ENCODE measurements around the gene PAH.

PAH gene

DNA sequence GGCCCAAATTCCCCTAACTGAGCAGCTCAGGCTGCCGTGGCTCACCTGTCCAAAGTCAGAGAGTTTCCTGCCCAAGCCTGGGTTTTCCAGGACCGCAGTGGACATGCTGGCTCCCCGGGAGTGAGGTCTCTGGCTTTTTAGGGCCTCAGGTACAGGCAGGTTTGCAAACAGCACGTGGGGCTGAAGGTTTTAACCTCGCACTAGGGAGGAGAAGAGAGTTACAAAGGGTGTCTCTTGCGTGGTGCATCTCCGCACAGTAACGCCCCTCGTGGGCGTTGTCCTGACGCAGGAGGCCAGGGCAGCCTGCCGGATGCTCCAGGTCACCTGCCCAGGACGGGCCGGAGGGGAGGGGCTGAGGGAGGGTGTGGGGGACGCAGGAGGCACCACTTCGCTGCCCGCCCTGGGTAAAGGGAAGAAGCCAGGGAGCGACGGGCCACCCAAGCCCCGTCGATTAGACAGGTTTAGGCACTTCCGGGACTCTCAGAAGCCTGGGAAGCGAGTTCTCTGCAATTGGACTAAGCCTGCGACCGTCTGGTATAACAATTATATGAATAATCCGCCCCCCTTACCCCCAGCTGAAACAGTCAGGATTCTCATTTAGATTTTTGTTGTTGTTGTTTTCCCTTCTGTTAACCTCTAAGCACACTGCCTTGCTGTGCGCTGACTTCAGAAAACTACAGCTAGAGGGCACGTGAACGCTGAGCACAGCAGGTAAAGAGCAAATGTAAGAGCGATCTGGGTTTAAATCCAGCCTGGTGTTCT lies at the start of gene PAH:
TSS of gene PAH (minus strand) at position 219 of the 762 bp plus-strand sequence. CDS start at position 105, 114 bp downstream.
- no peak for DNase-seq (ENCODE audit: low read depth)

DNA sequence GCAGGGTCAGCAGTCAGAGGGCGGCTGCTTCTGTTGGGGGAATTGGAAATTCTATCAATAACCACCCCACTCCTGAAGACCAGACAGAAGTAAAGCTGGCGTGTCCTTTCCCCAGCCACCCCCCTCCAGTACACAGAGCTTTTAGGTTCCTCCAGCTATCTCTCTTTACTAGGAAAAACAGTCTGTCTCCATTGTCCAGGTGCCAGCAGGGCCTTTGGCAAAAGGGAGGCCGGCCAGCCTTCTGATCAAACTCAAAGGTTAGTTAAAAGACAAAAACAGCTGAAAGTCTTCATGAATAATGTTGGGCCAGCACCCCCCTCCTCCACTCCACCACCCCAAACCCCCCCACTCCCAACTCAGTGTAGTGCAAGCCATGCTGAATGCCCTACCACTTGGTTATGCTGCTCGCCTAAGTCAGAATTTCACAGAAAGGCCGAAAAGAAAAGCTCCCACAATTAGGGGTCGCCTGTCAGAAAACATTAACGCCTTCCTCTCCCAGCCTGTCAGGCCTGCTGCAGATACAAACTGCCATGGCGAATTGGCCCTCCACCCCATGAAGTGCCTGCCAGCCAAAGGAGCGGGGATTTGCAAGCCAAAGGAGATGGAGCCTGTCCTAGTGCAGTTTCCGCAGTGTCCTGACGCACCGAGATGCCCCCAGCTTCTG lies 49.3 kb upstream of the PAH start:
- DNase-seq (ENCODE audit: low read depth) = no peak

DNA sequence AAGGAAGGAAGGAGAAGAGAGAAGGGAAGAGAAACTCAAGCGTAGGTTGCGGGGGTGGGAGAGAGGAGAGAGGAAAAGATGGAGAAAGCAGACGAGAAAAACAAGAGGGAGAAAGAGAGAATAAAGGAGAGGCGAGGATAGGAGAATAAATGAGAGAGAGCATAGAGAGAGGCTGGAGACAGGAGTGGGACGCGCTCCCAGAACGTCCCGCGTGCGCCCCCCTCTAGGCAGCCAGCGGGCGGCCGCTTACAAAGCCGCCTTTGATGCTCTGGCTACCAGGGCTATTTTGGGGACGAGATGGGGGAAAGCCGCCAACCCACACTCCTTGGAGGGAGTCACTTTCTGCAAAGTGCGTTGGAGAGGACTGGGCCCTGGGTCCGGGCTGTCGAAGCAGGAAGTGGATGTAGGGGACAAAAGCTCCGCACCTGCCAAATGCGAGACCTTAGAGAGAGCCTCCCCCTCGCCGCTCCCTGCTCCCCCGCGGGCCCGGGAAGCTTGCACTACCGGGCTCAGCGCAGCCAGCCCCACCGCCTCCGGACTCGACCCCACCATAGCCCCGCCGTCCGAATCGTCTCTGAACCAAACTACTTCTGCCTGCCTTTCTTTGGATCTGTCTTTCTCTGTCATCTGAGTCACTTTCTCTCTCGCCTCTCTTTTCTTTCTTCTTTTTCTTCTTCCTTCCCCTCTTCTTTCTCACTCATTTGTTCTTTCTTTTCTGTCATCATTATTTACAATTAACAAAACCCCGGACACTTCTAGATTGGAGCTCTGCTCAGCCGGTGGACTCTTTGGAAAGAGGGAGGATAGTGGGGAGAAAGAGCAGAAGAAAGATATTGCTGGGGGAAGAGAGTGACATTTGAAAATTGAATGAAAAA lies 48.5 kb upstream of the PAH start:
- DNase-seq (ENCODE audit: low read depth) = no peak

DNA sequence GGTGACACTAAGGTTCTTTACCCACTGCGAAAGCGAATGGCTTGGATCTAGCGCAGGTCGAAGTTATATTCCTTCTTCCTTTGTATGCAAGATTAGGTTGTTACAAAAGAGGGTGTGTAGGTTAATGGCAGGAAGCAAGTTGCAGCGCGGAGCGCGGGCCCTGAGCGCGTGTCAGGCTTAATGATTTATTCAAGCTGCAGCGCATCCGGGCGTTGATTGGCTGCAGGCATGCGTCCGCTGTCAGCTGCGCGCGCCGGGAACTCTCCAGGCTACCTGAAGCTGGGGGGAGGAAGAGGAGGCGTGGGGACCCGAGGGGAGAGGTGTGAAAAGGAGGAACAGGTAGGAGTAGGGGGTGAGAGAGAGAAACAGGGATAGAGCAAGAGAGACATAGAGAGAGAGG lies 47.8 kb upstream of the PAH start:
- no peak for DNase-seq (ENCODE audit: low read depth)

DNA sequence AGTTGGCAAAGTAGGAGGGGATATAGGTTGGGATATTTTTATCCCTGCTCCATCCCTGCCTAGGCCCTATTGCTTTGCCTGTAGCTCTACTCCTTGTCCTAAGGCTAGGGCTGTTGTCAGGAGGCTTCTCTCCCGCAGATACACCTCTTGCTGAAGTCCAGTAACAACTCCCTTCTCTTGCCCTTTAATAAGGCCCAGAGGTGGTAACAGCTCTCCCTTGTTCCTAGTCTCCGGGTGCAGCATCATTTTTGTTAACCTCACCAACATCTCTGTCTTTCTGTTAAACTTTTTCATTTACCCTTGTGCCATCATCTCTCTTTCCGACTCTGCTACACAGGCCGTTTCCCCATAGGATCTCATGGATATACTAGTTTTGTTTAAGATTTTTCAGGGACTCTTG lies 46.8 kb upstream of the PAH start:
- DNase-seq (ENCODE audit: low read depth) = no peak

DNA sequence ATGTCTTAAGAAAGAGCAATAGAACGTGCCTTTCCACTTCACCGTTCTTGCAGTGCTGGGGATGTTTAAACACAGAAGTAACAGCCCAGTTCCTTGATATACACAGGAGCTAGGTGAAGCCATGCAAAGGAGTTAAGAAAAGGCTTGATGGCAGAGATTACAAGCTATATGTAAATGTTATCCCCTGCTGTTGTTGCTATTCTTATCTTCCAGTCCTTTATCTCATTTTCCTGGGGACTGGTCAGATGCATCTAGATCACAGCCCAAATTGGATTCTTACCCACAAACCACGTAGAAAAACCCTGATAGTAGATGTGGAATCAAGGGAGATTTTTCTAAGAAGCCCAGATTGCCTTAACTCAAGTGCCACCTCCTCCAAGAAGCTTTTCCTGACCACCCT lies 45.9 kb upstream of the PAH start:
- no peak for DNase-seq (ENCODE audit: low read depth)

DNA sequence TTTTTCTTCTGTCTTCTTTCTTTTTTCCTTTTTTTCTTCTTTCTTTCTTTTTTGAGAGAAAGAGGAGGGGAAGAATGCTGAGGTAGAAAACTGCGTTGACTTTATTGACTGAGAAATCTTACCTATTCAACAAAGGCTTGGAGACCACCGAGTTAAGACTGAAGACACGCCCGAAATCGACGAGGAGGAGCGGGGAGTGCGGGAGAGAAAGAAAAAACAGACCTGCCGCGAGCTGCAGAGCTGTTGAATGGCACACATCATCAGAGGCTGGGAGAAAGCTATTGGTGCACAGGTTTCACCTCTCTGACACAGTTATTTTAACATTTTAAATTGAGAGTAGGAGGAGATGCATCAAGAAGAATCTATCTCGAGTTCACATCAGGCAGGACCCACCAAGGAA lies 45.5 kb upstream of the PAH start:
- no peak for DNase-seq (ENCODE audit: low read depth)

DNA sequence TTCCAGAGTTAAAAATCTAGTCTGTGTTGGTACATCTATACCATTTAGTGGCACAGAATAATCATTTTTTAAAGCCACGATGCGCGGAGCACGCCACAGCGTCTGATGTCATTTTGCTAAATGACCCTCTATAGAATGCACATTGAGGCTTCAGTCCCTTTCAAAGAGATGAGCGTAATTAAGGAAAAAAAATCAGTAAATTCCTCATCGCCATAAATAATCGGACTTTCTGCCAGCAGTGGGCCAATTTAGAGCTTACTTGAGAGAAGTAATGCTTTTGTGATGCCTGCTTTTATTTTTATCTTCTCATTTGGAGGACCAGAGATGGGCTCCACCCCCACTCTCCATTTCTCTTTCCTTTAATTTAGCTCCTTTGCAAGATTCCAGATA lies 44.4 kb upstream of the PAH start:
- DNase-seq (ENCODE audit: low read depth) = no peak

DNA sequence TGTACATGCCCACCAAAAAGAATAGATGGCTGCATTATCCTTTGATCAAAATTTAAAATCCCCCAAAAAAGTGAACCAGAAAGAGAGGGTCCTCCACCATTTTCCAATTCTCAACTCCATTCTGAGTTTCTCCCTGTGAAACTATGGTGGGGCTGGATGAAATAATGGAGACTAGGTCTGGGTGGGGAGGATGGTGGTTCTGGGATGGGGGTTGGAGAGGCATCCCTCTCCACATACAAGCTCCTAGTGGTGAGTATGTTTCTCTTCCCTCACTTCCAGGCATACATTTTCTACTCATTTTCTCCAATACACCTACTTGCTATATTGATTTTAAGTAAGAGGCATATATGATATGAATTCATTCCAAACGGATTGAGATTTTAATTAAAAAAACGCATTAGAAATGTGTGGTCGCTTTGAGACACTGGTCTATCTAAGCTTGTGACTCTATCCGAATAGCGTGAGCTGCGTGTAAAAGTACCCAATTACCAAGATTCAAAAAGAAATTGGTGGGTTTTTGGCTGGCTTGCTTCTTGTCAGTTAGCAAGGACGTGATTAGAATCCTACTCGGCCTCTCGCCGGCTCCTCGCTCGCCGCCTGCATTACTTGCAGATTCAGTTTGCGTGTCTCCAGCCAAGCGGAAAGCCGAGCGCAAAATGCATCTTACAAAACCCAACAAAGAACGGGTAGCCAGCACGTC lies 43.9 kb upstream of the PAH start:
- no peak for DNase-seq (ENCODE audit: low read depth)

DNA sequence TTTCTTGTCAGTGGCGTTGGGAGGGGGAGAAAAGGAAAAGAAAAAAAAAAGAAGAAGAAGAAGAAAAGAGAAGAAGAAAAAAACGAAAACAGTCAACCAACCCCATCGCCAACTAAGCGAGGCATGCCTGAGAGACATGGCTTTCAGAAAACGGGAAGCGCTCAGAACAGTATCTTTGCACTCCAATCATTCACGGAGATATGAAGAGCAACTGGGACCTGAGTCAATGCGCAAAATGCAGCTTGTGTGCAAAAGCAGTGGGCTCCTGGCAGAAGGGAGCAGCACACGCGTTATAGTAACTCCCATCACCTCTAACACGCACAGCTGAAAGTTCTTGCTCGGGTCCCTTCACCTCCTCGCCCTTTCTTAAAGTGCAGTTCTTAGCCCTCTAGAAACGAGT lies 42.3 kb upstream of the PAH start:
- no peak for DNase-seq (ENCODE audit: low read depth)

DNA sequence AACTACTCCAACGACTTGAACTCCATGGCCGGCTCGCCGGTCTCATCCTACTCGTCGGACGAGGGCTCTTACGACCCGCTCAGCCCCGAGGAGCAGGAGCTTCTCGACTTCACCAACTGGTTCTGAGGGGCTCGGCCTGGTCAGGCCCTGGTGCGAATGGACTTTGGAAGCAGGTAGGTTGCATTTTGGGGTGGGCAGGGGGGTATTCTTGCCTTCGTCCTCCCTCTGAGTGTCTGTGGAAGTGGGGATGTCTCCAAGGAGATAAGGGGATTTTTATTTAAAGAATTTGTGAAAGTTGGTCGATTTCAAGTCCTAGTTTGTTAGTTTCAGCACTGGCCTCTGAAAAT lies 41.8 kb upstream of the PAH start:
- no peak for DNase-seq (ENCODE audit: low read depth)

DNA sequence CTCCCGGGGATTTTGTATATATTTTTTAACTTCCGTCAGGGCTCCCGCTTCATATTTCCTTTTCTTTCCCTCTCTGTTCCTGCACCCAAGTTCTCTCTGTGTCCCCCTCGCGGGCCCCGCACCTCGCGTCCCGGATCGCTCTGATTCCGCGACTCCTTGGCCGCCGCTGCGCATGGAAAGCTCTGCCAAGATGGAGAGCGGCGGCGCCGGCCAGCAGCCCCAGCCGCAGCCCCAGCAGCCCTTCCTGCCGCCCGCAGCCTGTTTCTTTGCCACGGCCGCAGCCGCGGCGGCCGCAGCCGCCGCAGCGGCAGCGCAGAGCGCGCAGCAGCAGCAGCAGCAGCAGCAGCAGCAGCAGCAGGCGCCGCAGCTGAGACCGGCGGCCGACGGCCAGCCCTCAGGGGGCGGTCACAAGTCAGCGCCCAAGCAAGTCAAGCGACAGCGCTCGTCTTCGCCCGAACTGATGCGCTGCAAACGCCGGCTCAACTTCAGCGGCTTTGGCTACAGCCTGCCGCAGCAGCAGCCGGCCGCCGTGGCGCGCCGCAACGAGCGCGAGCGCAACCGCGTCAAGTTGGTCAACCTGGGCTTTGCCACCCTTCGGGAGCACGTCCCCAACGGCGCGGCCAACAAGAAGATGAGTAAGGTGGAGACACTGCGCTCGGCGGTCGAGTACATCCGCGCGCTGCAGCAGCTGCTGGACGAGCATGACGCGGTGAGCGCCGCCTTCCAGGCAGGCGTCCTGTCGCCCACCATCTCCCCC lies 41.2 kb upstream of the PAH start:
- DNase-seq (ENCODE audit: low read depth) = no peak

DNA sequence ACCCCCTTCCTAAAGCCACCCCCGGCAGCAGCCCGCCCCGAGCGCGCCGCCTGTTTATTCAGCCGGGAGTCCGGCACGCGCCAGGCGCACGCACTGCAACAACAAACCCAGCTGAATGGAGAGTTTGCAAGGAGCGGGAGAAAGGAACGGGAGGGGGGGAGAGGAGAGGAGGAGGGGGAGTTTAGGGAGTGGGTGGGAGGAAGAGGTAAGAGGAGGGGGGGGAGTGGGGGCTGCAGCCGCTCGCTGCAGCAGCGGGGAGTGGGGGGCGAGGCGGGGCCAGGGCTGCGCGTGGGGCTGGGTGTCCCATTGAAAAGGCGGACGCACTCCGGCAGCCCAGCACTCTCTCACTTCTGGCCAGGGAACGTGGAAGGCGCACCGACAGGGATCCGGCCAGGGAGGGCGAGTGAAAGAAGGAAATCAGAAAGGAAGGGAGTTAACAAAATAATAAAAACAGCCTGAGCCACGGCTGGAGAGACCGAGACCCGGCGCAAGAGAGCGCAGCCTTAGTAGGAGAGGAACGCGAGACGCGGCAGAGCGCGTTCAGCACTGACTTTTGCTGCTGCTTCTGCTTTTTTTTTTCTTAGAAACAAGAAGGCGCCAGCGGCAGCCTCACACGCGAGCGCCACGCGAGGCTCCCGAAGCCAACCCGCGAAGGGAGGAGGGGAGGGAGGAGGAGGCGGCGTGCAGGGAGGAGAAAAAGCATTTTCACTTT lies 40.5 kb upstream of the PAH start, which contains the start of gene ASCL1:
TSS of gene ASCL1 (plus strand) at position 336 of the 712 bp plus-strand sequence. CDS start 571 bp downstream, outside the sequence.
- no peak for DNase-seq (ENCODE audit: low read depth)

DNA sequence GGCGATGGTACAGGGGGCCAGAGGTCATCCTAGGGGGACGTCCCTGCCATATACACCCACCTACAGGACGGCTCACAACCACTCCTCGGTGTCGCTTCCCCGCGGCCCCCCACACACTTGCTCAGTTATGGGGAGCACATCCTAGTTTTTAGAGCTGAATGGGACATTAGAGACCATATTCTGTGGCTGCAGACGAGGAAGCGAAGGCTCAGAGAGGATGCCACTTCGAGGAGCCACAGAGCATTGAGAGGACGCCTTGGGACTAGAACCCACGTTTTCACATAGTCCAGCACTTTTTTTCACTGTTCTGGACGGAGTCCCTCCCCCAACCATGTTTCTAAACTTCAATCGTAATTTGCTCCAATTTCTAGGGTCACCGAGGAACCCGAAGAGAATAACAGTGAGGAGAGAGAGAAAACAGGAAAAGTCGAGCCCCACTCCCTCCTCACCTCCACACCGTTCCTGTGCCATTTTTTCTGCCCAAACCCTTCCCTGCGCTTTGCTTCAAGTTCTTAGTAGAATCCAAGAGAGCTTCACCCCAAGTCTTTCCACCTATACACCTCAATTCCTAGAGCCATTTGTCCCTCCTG lies 39.8 kb upstream of the PAH start:
- no peak for DNase-seq (ENCODE audit: low read depth)

DNA sequence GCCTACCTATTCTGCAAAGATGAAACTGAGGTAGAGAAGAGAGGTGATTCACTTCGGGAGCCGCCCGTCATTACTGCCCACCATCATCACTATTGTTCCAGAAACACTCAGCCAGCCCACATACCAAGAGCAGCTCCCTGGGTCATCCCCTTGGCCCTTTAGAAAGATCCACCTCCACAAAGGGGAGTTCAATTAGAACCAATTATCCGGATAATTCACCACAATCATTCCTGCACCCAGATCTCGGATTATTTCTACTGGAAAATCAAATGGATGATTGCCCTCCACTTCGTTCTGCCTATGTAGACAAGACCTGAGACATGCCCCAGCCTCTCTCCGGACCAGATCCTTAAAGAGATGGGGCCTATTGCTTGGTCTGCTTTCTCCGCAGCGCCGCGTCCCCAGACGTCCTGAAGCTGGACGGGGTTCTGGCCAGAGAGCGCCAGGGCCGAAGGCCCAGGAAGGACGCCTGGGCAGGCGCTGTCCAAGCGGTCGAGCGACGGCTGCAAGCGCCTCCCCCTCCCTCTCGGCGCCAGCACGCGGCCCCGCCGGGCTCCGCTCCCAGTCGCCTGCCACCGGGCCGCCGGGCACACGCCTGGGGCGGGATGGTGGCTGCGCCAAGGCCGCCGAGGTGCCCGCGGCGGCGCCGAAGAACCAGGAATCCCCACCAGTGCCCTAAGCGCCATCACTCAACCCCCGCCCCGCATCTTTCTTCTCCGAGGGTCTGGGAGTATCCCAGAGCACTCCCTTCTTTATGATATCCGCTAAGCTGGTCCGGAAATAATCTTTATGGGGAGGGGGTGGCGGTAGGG lies 39.1 kb upstream of the PAH start:
- no peak for DNase-seq (ENCODE audit: low read depth)

DNA sequence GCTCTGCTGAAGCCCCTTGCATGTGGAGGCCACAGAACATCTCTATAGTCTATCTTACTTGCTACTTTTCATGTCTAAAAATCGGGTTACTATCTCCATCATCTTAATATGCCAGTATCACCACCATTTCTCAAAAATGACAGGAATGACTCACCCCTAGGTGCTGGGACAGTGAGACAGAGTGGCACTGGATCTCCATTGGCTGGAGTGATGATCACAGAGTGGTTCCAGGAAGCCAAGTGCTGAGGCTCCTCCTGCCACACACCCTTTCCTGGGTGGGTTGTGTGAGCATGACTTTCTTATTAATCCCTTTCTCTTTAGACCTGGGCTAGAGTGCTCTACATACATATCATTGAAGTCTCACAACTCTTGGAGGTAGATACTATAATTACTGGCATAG lies 37.1 kb upstream of the PAH start:
- no peak for DNase-seq (ENCODE audit: low read depth)

DNA sequence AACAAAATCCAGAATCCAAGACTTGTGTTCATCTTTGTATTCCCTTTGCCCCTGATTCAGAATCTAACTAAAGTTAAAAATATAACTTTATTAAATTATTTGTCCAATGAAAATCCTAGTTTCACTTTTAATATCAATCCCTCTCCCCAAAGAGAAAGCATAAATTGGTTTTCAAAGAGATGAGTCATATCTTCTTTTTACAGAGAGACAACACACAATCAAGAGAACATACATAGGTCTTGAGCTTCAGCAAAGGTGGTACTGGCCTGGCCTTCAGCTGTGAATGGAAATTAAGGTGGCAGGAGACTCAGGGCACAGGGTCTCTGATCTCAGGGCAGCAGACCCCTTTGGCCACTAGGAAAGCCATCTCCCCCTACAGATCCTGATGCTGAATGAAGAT lies 36.2 kb upstream of the PAH start:
- no peak for DNase-seq (ENCODE audit: low read depth)

DNA sequence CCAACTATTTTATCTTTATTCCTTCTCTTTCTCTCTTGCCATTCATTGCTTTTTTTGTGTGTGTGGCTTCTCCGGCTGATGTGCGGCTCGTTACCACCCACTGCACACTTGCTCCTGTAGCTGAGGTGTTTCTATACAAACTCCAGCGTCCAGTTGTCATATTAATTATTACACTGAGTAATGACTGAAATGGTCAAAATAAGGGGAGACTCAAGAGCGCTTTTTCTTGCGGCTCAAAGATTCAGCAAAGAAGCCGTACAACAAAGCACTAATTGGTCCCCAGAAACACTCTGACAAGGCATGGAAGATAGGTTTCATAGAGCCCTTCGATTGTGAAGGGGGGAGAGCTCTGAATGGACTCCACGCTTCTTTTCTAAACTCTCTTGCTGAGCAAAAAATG lies 34.8 kb upstream of the PAH start:
- no peak for DNase-seq (ENCODE audit: low read depth)

DNA sequence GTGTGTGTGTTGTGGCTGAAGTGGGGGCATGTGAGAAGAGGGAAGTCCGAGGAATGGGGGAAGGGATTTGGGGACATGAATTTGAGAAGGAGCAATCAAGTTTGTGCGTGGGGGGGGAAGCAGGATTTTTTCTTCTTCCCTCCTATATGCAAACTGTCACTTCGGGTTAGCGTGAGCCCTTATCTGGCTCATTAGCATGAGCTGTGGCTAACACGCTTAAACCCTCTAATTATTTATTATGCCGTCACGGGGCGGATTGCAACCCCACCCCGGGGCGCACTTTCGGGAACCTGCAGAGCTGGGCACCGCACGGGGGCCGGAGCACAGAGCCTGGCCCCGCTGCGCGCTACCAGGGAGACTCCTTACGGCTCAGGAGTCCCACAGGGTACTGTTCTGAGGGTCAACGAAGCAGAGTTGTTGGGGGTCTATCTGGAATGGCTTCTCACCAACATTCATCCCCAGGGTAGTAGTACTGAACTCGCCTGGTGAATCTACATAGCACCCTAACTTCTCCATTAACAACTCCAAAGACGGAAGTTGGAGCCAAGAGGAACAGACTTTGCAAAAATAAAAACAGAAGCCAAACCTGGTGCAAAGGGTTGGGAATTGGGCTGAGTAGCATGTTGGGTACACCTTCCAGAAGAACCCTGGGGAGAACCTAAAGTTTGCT lies 34.0 kb upstream of the PAH start:
- no peak for DNase-seq (ENCODE audit: low read depth)

Measured in activated T-cell treated with anti-CD3 and anti-CD28 coated beads for 24 hours (primary cell).